GM18909 (cell line): Measurements from ENCODE around the gene ACSF2.

Experiments
- ATAC-seq: cut with Tn5 transposase; IDR thresholded peaks from one replicate; pipeline ENCODE4 v1.9.1; 2021; ENCODE audit warnings: mild to moderate bottlenecking; ENCODE audit not compliant: unreplicated experiment, poor library complexity

ACSF2 gene

DNA sequence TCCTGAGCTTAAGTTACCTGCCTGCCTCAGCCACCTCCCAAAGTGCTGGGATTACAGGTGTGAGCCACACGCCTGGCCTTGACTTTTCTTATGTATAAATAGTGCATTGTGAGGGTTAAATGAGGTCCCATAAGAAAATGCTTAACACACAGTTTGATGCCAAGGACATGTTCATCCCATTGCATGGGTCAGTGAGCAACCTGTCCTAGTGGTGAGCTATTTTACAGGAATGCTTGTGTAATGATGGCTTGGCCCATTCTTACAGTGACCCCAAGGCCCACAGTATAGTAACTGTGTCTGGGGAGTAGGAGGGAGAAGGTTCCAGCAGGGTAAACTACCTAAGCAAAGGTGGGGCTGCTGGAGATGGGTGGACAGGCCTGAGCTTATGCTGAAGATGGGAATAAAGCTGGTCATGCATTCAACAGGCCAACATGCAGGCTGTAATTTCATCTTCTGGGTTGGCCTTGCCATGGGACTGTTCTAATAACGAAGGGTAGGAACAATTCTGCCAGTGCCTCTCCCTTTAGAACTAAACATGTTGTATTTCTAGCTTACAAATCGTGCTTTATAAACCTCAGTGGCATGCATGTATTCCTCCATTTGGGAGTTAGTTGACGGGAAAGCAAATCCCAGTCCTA lies 6.2 kb downstream of the ACSF2 start:
- no peak for ATAC-seq

DNA sequence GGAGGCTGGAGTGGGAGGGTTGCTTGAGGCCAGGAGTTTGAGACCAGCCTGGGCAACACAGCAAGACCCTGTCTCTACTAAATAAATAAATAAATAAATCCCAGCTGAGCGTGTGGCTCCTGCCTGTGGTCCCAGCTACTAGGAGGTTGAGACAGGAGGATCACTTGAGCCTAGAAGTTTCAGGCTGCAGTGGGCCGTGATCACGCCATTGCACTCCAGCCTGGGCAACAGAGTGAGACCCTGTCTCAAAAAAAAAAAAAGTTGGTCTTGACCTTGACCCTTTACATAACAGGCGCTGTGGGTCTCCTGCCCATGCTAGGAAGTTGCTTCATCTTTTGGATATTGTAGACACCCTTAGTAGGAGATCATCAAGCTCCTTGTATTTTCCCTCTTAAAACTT lies 11.4 kb downstream of the ACSF2 start:
- no peak for ATAC-seq

DNA sequence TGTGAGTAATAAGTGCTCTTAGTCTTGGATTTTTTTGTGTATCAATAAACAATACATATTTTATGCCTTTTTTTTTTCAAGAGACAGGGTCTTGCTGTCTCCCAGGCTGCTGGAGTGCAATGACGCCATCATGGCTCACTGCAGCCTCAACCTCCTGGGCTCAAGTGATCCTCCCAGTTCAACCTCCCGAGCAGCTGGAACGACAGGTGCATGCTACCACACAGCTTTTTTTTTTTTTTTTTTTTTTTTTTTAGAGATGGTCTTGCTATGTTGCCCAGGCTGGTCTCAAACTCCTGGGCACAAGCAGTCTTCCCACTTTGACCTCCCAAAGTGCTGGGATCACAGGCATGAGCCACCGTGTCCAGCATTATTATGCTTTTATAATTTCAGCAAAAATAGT lies 13.0 kb downstream of the ACSF2 start:
- no peak for ATAC-seq

DNA sequence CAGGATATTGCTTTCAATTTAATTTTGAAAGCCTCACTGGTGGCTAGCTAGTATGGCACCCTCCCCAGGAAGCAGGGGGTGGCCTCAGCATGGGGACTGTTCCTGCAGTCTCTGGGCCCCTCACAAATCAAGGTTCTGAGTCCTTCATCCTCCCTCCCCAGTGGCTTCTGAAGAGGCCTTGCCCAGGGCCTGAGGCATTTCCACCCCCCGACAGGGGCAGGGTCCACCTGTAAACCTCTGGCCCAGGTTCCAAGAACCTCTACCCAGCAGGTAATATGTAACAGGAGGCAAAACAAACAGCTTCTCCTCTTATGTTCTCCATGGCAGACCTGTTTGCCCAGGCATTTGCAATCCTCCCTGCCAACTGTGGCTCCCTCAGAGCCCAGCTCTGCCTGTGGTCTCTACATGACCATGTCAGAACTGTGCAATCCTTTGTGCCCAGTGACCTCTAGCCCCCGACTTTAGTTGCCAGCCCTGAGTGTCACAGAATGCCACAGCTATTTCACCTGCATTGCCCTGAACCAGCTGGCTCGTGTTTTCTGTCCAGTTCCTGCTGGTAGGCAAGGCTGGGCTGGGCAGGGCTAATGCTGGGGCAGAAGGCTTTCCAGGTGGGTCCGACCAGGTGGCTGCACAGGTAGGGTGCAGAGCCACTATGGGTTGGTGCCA lies 14.3 kb downstream of the ACSF2 start:
- ATAC-seq, result no peak

DNA sequence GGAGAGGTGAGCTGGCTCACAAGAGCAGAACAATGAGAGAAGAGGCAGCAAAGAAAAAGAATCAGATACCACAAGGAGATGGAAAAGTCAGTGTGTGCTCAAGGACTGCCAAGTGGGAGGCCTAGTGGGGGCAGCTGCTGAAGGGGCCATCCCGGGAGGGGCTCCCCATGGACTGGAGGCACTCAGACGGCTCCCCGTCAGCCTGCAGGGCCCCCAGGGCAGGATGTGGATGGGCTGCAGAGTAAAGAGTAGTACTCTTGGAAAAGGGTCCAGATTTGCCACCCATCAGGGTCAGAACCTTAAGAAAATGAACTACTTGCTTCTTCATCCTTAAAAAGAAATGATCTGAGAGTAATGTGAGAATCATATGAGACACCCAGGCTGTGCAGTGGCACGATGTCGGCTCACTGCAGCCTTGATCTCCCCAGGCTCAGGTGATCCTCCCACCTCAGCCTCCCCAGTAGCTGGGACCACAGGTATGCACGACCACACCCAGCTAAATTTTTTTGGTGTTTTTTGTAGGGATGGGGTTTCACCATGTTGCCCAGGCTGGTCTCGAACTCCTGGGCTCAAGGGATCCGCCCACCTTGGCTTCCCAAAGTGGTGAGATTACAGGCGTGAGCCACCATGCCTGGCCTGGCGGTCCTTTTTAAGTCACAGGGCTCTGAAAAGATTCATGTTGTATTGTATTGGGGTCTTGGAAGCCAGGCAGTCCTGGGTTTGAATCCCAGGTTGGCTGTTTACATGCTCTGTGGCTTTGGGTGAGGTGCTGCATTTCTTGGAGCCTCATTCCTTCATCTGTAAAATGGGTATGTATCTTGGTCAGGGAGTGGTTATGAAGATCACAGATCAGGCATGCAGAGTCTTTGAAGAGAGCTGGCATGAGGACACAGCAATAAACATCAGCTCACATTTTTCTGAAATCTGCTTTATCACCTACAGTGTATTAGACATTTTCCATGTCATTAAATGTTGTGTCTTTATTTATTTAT lies 15.1 kb downstream of the ACSF2 start:
- ATAC-seq, result no peak

DNA sequence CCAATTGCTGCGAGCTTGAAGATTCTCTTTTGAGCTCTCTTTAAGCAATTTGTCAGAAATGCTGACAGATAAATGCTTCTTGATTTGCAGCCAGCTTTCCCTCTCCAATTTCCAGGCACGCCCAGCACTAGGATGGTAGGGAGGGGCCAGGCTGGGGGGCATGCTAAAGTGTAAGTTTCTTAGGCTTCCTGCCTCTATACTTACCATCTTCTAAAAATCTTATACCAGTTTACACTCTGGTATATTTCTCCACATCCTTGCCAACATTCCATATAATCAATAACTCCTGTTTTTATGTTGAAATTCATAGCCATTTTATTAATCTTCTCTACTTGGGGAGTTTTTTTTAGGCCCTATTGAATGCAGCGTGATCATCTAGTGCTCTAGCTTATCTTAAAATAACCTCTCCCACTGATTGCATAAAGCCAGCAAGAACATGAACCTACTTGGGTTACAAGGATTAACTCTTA lies 17.5 kb downstream of the ACSF2 start:
- no peak for ATAC-seq

DNA sequence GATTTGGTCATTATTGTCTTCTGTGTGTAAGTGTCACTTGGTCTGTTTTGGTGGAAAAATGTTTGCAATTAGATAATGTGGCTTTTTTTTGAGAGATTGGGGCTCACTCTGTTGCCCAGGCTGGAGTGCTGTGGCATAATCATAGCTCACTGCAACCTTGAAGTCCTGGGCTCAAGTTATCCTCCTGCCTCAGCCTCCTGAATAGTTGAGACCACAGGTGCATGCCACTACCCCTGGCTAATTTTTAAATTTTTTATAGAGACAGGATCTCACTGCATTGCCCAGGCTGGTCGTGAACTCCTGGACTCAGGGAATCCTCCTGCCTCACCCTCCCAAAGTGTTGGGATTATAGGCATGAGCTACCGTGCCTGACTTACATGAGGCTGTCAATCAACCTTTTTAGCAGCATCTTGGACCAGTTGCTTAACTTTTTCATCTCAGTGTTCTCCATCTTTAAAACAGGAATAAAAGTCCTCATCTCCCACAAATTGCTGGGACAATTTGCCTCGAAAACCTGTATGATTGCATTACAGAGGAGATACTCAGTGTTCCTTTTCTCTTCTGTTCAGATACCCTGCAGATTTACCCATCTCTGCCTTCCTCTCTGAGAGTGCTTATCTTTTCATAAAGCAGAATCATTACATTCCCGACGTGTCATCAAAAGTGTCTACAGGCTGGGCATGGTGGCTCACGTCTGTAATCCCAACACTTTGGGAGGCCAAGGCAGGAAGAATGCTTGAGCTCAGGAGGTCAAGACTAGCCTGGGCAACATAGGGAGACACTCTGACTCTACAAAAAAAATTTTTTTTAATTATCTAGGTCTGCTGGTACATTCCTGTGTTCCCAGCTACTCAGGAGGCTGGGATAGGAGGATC lies 19.1 kb downstream of the ACSF2 start:
- ATAC-seq, result no peak

DNA sequence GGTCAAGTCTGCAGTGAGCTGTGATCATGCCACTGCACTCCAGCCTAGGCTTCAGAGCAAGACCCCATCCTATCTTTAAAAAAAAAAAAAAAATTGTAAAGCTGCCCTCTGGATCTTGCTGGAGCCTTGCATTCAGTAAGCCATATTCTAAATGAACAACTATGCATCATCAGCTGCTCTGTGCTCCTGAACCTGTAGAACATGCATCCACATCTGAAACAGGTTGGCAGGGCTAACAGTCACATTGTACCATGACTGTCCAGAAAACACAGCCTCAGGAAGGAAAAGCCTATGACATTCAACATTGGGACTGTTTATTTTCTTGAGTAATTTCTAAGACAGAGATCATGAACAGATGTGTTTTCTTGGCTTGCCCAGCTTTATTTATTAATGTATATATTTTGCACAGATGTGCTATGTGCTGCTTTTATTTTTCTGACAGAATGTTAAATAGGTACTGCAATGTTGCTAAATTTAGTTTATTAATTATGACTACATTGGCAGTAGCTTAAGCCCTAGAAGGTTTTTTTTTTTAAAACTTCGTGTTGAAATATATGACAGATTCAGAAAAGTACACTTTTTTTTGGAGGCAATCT lies 19.8 kb downstream of the ACSF2 start:
- no peak for ATAC-seq

DNA sequence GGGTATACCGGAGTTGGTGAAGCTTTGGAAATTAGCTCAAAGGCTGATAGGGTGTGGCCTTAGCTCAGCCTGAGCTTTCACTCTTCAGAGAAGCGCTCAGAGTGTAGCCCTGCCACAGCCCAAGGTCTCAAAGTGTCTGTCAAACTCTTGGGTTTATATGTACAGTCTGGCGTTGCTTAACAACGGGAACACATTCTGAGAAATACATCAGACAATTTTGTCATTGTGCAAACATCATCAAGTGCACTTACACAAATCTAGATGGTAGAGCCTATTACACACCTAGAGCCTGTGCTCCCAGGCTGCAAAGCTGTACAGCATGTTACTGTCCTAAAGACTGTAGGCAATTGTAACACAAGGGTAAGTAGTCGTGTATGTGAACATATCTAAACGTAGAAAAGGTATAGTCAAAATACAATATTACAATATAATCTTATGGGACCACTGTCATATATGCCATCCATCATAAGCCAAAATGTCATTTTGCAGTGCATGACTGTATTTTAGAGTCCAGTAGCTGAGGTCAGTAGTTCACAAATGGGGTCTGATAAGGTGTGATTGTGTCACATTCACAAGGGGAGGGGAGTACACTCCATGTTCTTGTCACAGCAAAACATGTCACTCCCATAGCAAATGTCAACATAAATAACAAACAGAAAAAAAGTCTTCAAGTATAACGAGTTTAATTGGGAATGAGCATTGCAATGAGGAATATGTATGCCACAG lies 22.0 kb downstream of the ACSF2 start:
- no peak for ATAC-seq

DNA sequence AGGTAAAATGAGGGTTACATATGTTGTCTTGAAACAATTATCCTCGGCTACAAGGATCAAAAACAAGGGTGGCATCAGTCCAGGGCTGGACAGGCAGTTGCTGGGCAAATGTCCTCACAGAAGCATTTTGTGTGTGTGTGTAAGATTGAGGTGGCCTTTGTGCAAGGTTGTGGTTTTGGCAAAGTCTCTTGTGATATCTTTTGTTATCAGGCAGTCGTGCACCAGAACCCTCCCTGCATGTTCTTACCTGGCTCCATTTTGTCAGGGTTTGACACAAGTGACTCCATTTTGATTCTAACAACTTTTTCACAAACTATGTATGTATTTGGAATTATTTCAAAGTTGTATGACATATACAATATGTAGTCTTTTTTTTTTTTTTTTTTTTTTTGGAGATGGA lies 22.6 kb downstream of the ACSF2 start:
- ATAC-seq, result no peak

DNA sequence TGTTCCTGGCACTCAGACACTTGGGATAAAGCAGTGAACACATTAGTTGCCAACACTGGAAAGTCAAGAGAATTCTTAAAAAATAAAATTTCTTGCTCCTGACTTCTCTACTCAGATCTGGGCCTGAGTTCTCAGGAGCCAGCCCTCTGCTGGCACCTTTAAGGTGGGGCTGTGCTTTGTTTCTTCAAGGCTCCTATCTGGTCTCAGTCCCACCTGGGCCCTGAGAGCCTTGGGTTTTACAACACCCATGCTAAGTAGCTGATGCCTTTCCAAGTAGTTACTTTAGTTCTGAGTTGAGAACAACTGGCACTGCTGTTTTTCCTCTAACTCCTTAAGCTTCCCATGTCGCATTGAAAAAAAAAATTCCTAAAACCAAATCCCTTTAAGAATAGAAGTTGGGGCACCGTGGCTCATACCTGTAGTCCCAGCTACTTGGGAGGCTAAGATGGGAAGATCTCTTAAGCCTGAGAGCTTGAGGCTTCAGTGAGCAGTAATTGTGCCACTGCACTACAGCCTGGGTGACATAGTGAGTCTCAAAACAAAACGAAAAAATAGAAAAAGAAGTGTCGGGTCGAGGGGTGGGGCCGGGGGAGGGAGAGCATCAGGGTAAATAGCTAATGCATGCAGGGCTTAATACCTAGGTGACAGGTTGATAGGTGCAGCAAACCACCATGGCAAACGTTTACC lies 26.1 kb downstream of the ACSF2 start:
- ATAC-seq, result no peak

DNA sequence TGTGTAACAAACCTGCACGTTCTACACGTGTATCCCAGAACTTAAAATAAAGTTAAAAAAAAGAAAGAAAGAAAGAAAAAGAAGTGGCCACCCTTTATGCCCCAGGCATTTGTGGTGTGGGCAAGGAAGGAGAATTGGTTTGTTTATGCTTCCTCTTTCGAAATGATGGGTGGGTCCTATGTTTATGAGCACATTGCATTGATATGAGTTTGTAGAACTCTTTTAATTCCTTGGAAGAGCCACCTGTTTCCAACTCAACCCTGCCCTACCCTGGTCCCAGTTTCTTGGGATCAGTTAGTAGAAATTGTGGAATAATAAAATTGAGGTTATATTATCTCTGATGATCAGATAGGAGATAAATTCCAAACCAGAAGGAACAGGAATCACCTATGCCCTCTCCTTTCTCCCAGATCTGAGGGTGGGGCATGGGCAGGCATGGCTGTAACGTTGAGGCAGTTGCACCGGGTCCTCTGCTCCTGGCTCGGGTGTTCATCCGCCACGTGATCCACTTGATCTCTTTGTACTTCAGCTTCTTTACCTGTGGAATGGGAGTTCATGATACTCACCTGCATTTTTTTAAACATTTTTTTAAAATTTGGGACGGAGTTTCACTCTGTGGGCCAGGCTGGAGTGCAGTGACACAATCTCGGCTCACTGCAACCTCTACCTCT lies 26.7 kb downstream of the ACSF2 start:
- no peak for ATAC-seq

DNA sequence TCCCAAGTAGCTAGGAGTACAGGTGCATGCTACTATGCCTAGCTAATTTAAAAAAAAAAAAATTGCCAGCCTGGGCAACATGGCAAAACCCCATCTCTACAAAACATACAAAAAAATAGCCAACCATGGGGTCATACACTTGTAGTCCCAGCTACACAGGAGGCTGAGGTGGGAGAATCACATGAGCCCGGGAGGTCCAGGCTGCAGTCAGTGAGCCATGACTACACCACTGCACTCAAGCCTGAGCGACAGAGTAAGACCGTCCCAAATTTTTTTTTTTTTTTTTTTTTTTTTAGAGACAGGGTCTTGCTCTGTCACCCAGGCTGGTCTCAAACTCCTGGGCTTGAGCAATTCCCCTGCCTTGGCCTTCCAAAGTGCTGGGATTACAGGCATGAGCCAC lies 27.9 kb downstream of the ACSF2 start:
- no peak for ATAC-seq

DNA sequence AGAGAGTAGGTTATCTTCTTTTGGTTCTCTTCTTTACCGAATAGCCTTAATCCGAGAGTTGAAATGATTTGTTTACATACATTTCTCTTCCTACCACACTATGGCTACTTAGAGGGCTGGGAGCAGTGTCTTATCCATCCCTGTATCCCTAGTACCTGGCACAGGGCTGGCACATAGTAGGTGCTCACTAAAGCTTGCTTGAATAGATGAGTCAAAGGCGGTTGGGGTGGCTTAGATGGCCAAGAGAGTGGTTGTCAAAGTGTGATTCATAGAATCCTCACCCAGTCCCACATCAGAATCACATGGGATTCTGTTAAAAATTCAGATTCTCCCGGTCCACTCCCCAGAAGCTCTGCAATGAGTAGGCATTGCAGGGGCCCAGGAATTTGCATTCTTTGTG lies 31.6 kb downstream of the ACSF2 start:
- no peak for ATAC-seq

DNA sequence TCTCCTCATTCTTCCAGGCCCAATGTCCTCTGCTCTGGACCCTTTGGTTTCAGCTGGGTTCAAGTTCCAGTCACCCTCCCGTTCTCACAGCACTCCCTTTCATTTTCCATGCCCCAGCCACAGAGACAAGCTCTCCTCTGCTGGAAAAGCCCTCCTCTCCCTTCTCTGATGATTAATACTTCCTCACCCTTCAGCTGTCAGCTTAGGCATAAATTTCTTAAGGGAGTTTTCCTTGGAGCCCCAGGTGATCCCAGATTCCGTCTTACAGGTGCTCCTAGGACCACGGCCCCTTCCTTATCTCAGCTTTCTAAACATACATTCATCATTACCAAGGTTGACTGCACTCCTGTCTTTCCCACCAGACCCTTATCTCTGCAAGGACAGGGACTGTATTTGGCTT lies 32.3 kb downstream of the ACSF2 start:
- no peak for ATAC-seq

DNA sequence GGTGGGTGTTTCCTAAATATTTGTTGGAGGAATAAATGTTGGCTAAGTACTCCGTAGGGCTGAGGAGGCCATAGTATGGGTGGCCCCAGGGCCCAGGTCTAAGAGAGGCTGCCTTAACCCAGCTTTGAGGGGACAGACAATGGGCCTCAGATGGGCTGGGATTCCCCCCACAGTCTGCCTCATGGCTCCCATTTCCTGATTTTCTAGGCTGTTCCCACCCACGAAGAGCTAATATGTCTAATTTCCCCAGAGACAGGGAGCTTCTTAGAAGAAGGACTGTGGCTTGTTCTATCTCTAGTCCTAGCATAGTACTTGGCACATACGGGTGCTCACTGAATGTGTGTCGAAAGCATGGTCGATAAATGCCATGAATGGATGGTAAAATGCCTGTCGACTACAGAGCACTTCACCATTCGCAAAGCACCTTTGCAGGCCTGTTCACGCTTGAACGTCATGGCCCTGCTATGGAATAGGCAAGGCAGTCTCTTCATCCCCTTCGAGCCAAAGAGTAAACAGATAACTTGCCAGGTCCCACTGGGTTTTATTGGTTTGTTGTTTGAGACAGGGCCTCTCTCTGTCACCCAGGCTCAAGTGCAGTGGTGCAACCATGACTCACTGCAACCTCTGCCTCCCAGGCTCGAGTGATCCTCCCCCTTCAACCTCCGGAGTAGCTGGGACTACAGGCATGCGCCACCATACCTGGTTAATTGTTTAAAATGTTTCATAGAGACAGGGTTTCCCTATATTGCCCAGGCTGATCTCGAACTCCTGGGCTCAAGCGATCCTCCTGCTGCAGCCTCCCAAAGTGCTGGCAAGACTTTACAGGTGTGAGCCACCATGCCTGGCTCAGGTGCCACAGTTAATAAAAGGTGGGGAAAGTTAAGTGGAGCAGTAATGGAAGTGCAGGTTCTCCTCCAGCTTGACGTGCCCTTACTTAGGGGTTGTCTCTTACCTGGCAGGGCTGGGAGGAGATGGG lies 33.0 kb downstream of the ACSF2 start:
- ATAC-seq, result no peak

DNA sequence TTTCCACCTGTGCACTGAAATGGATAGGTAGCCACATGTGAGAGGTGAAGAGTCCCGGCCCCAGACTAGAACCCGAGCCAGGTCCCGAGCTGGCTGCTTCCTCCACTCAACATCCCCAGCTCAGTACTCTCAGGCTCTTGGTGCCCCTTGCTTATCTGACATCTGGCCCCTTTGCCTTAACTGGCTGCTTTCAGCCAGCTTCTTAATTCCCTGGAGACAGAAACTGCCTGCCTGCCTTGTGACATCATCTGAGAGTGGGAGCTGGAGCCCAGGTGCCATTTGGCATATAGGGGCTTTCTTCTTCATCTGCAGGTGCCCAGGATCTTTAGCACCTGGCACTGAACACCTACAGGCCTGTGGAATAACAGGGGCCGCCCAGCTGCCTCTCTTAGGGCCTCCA lies 33.7 kb downstream of the ACSF2 start:
- ATAC-seq, result no peak
